Measurements from ENCODE around the gene BANP.
A peak's percentile ranks its signal among the peaks of the same experiment; 100 is the strongest.
"Not testable (repeated sequence)": the region's sequence is repeated elsewhere in the genome, so short reads cannot be mapped to it uniquely, and the experiment has no call there.

Gene BANP, protein sequence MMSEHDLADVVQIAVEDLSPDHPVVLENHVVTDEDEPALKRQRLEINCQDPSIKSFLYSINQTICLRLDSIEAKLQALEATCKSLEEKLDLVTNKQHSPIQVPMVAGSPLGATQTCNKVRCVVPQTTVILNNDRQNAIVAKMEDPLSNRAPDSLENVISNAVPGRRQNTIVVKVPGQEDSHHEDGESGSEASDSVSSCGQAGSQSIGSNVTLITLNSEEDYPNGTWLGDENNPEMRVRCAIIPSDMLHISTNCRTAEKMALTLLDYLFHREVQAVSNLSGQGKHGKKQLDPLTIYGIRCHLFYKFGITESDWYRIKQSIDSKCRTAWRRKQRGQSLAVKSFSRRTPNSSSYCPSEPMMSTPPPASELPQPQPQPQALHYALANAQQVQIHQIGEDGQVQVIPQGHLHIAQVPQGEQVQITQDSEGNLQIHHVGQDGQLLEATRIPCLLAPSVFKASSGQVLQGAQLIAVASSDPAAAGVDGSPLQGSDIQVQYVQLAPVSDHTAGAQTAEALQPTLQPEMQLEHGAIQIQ

DNA sequence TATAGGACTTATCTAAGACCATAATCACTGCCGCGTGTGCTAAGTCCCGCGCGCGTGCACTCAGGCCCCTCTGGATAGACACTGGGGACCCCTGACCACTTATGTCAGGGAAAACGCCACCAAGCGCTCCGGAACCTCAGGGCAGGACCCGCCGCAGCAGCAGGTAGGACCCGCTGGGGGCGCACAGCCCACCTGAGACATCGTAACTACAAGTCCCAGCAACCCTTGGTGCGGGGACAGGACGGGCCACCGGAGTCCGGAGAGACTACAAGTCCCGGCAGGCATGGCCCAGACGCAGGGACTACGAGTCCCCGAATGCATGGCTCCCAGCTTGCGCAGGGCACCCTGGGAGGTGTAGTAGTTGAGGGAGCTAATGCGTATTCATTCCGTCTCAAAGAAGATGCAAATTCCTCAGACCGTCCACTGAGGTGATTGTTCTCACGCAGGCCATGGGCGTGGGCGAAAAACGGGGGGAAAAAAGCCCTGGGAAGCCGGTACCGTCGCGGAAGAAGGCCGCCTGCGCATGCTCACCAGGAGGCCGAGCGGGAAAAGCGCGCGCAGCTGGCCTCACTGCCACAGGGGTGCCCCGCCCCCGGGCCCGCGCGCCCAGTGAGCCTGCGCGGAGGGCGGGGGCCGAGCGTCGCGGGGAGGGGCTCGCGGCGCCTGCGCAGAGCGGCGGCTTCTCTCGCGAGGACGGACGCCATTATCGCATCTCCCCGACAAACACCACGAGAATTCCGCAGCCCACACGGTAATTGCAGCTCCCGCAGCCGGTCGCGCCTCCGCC, at the start of gene BANP:
BANP (plus strand) TSS at position 670 of the 787 bp plus-strand sequence. CDS start 23,682 bp downstream, outside the sequence.
- peak; percentile 88 for DNase-seq

DNA sequence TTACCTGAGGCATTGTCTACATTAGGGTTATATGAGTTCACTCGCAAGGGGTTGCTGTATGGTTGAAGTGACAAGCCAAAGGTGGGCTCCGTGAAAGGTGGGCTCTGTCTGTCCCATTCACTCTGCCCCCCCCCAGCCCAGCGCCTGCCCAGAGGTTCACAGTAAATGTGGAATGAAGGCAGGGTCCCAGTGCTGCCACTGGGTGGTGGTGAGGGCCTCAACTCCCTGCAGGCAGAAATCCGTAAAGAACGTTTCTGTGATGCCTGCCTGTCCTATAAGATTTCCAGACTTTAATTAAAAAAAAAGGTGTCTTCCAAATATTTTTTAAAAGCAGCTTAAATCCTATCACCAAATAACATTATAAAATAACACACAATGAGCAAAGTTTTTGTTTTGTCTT, 46.3 kb upstream of the BANP start:
- not testable (repeated sequence) for DNase-seq

DNA sequence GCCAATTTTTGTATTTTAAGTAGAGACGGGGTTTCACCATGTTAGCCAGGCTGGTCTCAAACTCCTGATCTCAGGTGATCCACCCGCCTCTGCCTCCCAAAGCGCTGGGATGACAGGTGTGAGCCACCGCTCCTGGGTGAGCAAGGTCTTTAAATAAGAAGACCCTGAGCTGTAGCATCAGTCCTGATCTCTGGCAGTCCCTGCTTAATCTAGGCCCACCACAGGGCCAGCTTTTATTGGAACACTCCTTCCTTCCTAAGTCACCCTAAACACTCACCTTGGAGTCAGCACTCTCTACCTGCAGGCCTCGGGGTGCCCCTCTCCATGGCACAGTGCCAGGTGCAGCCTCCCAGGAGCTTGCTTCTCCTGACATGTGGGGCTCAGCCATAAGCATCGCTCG, 45.7 kb upstream of the BANP start:
- DNase-seq = not testable (repeated sequence)

DNA sequence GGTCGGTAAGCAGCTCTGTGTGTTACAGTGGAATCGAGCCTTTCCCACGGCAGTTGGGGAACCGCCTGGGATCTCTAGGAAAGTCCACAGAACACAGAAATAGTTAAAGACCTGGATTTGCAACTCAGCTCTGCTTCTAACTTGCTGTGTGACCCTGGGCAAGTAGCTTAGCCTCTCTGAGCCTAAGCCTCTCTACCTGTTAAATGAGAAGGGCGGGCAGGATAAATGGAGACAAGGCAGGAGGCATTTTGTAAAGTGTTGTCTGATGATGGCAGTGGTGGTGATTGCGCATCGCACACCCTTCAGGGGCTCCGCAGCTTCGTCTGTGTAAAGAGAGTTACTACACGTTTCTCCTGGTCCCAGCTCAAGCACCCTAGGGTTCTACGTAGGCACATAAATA, 43.1 kb upstream of the BANP start:
- DNase-seq = not testable (repeated sequence)

DNA sequence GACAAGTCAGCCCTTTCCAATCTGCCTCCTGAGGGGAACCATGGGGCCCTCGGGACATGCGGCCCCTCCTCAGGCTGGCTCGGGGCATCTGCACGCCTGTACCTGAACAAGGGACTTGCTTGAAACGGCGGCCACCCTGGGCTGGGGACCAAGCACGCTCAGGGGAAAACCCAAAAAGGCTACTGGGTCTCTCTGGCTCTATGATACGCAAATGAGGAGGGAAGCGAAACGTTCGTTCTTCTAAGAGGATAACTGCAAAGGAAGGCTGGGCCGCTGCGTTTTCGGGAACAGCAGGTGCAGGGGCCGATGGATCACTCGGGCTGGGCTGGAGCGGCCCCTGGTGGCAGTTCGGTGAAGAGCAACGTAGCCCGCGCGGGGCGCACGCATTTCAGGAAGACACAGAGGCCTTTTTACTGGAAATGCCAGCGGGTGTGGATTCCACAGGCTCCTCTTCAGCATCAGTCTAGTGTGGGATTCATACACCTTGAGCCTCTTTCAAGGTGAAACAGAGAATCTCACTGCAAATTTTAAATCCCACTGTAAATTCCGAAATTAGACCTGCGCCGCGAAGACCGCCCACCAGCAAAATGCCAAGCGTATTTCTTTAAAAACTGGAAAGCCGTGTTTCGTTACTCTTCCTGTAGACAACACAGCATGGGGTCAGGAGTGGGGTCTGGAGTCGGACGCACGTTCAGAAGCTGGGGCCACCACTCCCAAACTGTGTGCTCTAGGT, 41.9 kb upstream of the BANP start:
- peak; percentile 27 for DNase-seq

DNA sequence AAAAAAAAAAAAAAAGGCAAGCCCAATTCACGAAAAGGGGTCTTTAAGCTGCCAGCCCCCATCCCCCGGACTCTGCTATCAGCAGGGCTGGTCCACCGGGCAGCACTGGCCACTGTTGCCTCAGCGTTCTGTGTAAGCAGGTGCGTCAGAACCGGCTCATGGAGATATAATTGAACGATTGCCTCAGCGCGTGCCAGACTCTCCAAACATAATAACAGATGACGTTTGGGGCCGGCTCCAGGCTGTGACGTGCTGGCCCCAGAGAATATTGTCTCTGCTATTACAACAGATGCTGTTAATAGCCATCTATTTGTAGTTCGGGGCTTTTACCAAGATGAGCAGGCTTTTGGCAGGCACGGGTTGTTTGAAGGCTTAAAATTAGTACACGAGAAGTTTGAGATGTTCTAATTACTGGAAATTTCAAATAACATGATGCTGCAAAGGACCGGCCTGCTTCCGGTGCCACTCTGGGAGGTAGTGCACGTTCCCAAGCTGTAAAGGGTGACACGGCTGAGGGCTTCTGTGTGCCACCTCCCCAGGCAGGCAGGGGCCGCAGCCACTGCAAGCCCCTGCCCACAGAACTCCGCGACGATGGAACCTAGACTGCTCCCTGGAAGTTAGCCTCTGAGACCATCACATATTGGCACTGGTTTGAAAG, 40.0 kb upstream of the BANP start:
- peak; percentile 74 for DNase-seq

DNA sequence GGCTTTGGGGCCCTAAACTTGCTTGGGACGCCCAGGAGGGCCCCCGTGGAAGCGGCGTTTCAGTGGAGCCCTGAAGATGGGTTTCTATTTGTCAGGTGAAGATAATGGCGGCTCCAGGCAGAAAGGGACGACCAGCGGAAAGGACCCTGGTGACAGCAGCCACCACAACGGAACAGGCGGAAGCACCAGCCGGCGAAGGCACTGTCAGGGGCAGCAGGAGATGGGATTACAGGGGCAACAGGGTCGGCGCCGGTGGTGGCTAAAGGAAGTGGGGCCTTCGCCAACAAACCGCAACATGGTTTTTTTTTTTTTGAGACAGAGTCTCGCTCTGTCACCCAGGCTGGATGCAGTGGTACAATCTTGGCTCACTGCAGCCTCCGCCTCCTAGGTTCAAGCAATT, 38.5 kb upstream of the BANP start:
- DNase-seq = not testable (repeated sequence)

DNA sequence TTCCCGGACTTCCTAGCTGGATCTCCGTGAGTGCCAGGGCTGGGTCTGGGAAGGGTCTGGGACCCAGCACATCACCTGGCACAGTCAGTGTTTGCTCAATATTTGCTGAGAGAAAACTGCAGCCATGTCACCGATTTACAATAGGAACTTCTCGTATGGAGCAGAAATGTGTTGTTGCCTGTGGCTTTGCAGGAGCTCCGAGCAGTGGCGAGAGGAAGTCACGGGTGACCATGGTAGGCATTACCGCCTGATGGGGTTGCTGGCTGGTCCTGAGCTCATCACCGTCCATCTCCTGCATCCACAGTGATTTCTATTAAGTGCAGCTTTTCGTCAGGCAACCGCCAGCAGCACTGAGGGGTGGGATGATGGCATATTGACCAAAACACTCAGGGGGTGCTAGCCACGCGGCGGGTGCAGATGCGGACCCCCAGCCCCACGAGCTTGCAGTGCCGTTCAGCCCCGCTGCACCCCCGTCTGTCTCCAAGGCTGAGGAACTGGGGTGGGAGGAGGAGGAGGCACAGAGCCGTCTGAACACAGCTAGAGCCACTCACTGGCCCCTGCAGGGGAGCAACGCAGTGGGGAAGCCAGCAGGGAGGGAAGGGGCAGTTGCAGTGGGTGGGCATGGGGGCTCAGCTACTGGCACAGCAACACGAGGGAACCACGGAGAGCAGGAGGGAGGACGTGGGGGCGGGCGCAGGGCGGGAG, 37.1 kb upstream of the BANP start:
- not testable (repeated sequence) for DNase-seq

DNA sequence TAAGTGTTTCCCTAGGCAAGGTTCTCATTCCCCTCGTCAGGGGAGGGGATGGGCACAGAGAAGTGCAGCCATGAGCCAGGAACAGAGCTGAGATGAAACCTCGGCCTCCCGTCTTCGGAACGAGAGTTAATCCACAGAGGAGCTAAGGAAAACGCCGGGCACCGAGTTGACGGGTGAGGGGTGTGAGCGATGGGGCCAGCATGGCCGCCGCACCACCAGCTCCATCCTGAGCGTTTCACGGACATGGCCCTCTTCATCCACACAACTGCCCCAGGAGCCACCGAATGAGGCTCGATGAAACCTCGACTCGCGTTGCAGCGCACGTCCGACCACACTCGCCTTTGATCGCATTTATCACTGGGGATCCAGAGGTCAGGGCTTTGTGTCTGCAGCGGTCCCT, 36.4 kb upstream of the BANP start:
- no peak for DNase-seq

DNA sequence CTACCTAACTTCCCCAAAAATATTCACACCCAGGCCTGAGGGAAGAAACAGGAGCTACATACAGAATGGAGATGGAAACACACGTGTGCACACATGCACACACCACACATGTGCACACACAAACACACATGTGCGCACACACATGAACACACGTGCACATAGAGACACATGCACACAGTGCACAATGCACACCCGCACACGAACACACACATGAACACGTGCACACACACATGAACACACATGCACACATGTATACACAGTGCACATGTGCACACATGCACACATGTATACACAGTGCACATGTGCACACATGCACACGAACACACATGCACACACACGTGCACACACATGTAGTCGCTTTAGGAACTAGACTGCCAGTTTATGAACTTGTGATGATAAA, 33.7 kb upstream of the BANP start:
- no peak for DNase-seq

DNA sequence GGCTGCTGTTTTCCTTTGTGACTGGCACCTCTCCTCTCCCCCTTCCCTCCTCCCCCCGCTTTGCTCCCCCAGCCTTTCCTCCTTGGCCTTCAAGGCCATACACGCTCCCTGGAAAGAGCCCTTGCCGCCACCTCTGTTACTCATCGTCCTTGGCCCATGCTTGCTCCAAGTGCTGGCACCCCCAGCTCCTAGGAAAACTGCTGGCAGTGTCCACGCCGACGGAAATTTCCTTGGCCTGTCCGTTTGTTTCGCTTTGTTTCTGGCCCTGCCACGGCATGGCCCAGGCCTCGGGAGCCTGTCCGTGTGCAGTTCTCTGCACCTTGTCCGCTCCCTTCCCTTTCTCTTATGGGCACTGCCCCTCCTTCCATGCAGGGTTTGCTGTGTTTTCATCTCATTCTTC, 32.9 kb upstream of the BANP start:
- no peak for DNase-seq

DNA sequence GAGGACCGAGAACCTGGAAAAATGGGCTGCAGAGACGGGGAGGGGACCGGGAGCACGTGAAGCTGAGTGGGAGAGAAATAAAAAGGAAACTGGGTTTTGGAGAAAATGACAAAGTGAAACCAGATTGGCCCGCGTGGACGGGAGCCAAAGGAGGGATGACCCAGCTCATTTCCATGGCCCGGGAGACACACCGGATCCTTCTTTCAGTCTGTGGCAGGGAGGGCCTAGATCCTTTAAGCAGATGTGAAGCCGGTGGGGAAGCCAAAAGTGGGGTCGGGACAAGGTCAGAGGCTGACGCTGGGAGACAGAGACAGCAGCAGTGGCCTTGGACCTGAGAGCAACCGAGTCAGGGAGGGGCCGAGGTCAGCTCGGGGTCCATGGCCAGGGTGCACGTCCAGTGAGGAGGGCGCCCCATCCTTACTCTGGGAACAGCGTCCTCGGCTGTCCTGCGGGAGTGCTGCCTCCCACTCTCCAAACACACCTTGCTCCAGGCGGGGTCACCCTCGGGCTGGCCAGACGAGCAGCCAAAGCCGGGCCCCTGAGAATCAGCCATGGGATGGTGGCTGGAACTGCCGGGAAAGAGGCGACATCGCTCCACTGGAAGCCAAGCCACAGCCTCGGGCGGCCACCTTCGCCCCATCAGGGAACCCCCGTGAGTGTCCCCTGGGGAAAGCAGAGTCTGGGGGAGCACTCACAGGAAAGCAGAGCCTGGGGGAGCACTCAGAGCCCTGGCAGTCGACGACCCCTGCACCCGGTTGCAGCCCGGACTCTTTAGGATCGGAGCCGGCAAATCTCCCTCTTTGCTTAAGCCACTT, 32.2 kb upstream of the BANP start:
- no peak for DNase-seq

DNA sequence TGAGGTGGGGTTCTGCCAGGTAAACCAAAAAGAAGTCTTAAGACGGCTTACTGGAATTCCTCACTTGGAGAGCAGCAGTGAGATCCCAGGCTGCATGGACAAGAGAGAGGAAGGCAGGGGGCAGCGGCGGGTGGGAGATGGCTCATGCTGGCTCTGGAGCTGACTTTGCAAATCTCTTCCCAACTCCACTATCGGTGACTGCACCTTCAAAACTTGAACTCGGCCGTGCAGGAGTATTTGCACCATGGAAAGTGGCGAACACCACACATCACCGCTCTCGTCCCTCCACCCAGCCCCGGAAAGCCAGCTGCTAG, 31.6 kb upstream of the BANP start:
- DNase-seq = no peak

DNA sequence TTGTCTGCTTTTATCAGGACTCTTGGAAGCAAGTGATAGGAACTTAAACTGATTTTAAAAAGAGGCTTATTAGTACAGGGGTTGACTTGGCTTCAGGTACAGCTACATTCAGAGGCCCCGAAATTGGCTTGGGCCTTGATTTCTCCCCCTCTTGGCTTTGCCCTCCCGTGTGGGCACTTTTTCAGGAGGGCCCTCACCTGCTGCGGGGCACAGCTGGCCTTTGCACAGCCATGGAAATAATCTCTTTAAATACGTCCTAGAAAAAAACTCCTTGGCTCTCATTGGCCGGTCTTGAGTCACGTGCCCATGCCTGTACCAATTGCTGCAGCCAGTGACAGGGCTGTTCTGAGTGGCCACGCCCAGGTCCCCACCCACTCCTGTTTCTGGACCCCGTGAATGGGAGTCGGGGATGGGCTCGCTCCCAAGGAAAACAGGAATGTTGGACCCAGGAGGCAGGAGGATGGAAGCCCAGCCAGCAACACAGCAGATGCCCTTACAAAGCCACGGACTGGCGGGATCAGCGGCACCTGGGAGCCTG, 29.9 kb upstream of the BANP start:
- DNase-seq = no peak

DNA sequence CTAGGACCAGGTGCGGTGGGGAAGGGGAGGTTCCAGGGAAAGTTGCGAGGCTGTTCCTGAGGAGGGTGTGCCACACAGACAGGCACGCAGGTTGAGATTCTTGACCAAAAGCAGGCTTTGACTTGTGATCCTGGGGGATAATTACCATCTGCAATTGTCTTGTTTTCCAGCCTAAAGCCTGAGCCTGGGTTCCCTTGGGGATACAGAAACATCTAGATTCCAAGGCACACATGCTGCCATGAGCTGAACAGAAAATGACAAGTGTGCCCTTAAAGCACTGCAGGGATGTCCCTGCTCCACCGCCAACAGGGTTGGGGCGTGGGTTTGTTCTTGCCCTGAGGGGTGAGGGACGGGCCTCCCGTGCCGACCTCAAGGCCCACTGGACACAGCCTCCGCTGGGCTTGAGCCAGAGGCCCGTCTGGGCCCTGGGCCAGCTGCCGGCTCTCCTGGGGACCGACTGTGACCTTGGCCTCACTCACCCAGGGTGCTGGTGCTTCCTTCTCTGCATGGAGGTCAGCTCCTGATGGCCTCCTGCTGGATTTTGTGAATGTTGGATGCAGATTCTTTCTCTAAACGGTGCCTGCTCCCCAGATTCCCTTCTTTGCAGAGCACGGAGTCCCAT, 28.9 kb upstream of the BANP start:
- no peak for DNase-seq

DNA sequence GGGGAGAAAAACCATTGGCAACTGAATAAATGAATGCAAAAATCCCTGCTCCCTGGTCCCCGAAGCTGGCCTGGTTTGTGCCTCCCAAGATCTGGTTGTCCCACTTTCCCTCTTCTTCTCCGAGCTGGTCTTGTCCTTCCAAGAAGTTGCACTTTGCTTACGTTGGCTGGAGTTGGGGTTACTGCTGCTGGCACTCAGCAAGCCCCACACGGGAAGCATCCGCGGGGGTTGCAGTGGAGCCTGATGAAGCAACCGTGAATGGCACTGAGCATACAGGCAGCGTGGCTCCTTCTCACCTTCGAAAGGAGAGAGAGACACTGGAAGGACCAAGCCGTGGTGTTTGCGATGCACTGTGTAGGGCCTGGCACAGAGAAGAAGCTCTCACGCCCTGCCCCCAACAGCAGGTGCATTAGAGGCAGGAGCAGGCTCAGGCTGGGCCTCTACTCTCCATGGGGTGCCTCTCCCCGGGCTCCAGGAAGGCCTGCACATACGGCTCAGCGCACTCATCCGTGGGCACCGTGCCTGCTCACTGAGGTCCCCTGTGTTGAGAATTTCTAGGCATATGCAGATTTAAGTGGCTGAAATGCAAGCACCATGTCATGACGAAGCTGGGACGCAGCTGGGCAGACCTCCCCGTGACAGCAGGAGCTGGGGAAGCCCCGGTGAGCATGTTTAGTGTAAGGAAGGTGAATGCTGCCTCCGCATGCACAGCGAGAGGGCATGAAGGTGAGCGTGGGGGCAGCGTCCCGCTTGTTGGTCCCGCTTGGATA, 27.0 kb upstream of the BANP start:
- DNase-seq = peak; percentile 84

DNA sequence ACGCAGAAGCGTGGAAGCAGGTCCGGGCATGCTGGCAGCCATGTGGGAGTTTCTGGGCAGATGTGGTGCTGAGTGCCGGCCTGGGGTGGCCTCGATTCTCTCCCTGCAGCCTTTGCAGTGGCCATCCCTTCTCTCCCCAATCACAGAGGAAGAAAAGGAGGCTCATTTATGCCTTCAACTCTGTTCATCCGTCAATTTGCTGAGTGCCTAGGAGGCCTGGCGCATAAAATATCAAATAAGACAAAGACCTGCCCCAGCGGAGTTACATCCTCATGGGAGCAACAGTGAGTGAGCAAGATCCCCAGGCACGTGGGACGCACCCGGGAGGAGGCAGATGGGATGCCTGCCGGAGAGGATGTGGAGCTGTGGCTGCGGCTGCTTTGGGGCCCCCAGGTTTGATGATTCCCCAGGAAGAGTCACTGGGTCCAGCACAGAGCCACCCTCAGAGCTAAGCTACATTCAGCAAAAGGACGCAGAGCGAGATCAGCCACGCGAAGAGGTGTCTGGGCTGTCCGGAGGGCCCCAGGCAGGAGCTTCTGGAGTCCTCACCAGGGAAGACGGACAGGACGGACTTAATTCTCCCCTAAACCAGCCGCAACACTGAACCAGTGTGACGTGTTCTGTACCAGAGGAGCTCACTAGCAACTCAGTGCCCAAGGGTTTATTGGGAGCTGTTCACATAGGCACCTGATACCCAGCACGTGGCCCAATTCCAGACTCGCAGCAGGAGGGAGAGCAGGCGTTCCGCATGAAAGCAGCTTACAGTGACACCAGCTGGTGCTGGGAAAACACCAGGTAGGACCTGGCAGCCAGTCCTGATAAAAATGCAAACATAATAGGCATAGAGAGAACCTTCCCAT, 26.2 kb upstream of the BANP start:
- peak; percentile 90 for DNase-seq

All from NCI-H510A treated with DMSO at 0.1 percent for 48 hours (cell line).